Neural cell (in vitro differentiated cells): ENCODE measurements around the gene BIRC6. TPM values are rescaled to one million over a fixed set of nuclear protein-coding genes. Genes with fewer than 3 reads are reported as not detected.

Experiments
- H2AFZ ChIP-seq: fragments of 200-600, 300-800 bp; sonication (generic), shearing (Covaris generic); 2 replicates; pipeline ENCODE4 v1.6.0; 2014; ENCODE audit warnings: low read depth, mild to moderate bottlenecking, antibody characterized with exemption, low read length, moderate library complexity
- H3F3A ChIP-seq: fragments of 200-600 bp; shearing (Covaris generic); 2 replicates; pipeline ENCODE4 v1.6.1; 2016; ENCODE audit warnings: mild to moderate bottlenecking, moderate library complexity, mixed read lengths, antibody characterized with exemption, low read length; ENCODE audit not compliant: insufficient read depth, poor library complexity, severe bottlenecking
- H3K27ac ChIP-seq: fragments of 200-600, 300-800 bp; sonication (generic), shearing (Covaris generic); 2 replicates; pipeline ENCODE4 v1.5.1; 2014; ENCODE audit warnings: mild to moderate bottlenecking, low read length, moderate library complexity
- H3K27me3 ChIP-seq: fragments of 300-800, 200-600 bp; sonication (generic), shearing (Covaris generic); 2 replicates; pipeline ENCODE4 v1.6.0; 2014; ENCODE audit warnings: mild to moderate bottlenecking, low read depth, low read length, moderate library complexity; ENCODE audit not compliant: insufficient read depth
- H3K36me3 ChIP-seq: fragments of 300-800, 200-600 bp; sonication (generic), shearing (Covaris generic); 2 replicates; pipeline ENCODE4 v1.5.1; 2014; ENCODE audit warnings: mild to moderate bottlenecking, antibody characterized with exemption, low read length, moderate library complexity; ENCODE audit not compliant: insufficient read depth
- H3K4me2 ChIP-seq: fragments of 300-800, 200-600 bp; sonication (generic), shearing (Covaris generic); 2 replicates; pipeline ENCODE4 v1.6.0; 2014; ENCODE audit warnings: mild to moderate bottlenecking, low read length
- H3K4me3 ChIP-seq: fragments of 300-800, 200-600 bp; sonication (generic), shearing (Covaris generic); 2 replicates; pipeline ENCODE4 v1.5.1; 2014; ENCODE audit warnings: mild to moderate bottlenecking, low read length, moderate library complexity
- H3K79me2 ChIP-seq: fragments of 200-600 bp; shearing (Covaris generic); replicated peaks from 2 replicates; pipeline ENCODE4 v1.6.0; 2014; ENCODE audit warnings: mild to moderate bottlenecking, low read length, moderate library complexity; ENCODE audit not compliant: insufficient read depth
- H3K9ac ChIP-seq: fragments of 300-800, 200-600 bp; sonication (generic), shearing (Covaris generic); 2 replicates; pipeline ENCODE4 v1.6.1; 2016; ENCODE audit warnings: mild to moderate bottlenecking, low read length, mixed read lengths
- H3K9me2 ChIP-seq: fragments of 200-600 bp; shearing (Covaris generic); 2 replicates; pipeline ENCODE4 v1.6.1; 2016; ENCODE audit warnings: mild to moderate bottlenecking, low read length, mixed read lengths; ENCODE audit not compliant: insufficient read depth
- H3K9me3 ChIP-seq: fragments of 200-600, 300-800 bp; sonication (generic), shearing (Covaris generic); 2 replicates; pipeline ENCODE4 v1.6.1; 2016; ENCODE audit warnings: mild to moderate bottlenecking, mixed run types, low read length, moderate library complexity, mixed read lengths
- H4K20me1 ChIP-seq: fragments of 200-600 bp; shearing (Covaris generic); 2 replicates; pipeline ENCODE4 v1.6.1; 2016; ENCODE audit warnings: mild to moderate bottlenecking, mixed run types; ENCODE audit not compliant: insufficient read depth
- CTCF ChIP-seq: fragments of 450-650 bp; IDR thresholded peaks from 2 replicates; pipeline ENCODE4 v1.5.1; 2014; ENCODE audit warnings: antibody characterized with exemption, mild to moderate bottlenecking, moderate library complexity; ENCODE audit not compliant: poor library complexity, severe bottlenecking
- EP300 ChIP-seq: fragments of 450-650 bp; conservative IDR thresholded peaks from 2 replicates; pipeline ENCODE4 v1.6.1; 2014; ENCODE audit warnings: antibody characterized with exemption, mild to moderate bottlenecking, moderate library complexity; ENCODE audit not compliant: poor library complexity, severe bottlenecking
- EZH2 ChIP-seq: fragments of 200-600, 300-800 bp; shearing (Covaris generic), sonication (generic); IDR thresholded peaks from 2 replicates; pipeline ENCODE4 v1.6.1; 2014; ENCODE audit warnings: antibody characterized with exemption, low read length, borderline replicate concordance, mild to moderate bottlenecking; ENCODE audit not compliant: insufficient read depth, poor library complexity, severe bottlenecking
- MXI1 ChIP-seq: fragments of 450-650 bp; conservative IDR thresholded peaks from 2 replicates; pipeline ENCODE4 v1.6.1; 2014; ENCODE audit warnings: antibody characterized with exemption, mild to moderate bottlenecking; ENCODE audit not compliant: poor library complexity, severe bottlenecking
- POLR2AphosphoS5 ChIP-seq: IDR thresholded peaks from 2 replicates; pipeline ENCODE4 v1.6.1; 2012
- RAD21 ChIP-seq: fragments of 450-650 bp; conservative IDR thresholded peaks from 2 replicates; pipeline ENCODE4 v1.6.1; 2014; ENCODE audit warnings: antibody characterized with exemption, mild to moderate bottlenecking, moderate library complexity
- REST ChIP-seq: IDR thresholded peaks from 2 replicates; pipeline ENCODE4 v1.6.1; 2012; ENCODE audit warnings: borderline replicate concordance
- SMC3 ChIP-seq: fragments of 450-650 bp; conservative IDR thresholded peaks from 2 replicates; pipeline ENCODE4 v1.6.1; 2014; ENCODE audit warnings: antibody characterized with exemption, mild to moderate bottlenecking, moderate library complexity; ENCODE audit not compliant: poor library complexity
- TAF1 ChIP-seq: IDR thresholded peaks from 2 replicates; pipeline ENCODE4 v1.6.1; 2012; ENCODE audit warnings: low read depth
- polyA plus RNA-seq: library from polyadenylated mRNA; depleted of rRNA; stranded (reverse); fragments of >200 nt; gene quantifications from 2 replicates; pipeline ENCODE4 v1.2.3, GENCODE V29; 2014

Gene BIRC6
- polyA plus RNA-seq, 1 donor from 2014 or later, result 109 TPM

GRCh38 chr2:32532341-32532740 lies 175.5 kb downstream of the BIRC6 start:
- Histone ChIP-seq H3K36me3 (peaks cover 3% of the 10 kb centered on the region), H3K79me2 (no peaks in the 10 kb centered on the region), H3K9ac (no peak overlapping the region), H3K4me3 (no peak overlapping the region), H3K27ac (no peak overlapping the region), H3F3A (no peaks in the 10 kb centered on the region), H3K27me3 (no peaks in the 10 kb centered on the region), H3K9me2 (no peaks in the 10 kb centered on the region), H4K20me1 (no peaks in the 10 kb centered on the region), H3K9me3 (no peaks in the 10 kb centered on the region), H2AFZ (no peak overlapping the region), H3K4me2 (no peak overlapping the region)
- TF ChIP-seq SMC3 (no peak), CTCF (no peak), MXI1 (no peak), TAF1 (no peak), EZH2 (no peak), EP300 (no peak), POLR2AphosphoS5 (no peak), RAD21 (no peak), REST (no peak)

GRCh38 chr2:32532961-32533360 lies 176.1 kb downstream of the BIRC6 start:
- Histone ChIP-seq H3K27ac (no peak overlapping the region), H3K9ac (no peak overlapping the region), H4K20me1 (no peaks in the 10 kb centered on the region), H3F3A (no peaks in the 10 kb centered on the region), H2AFZ (no peak overlapping the region), H3K9me2 (no peaks in the 10 kb centered on the region), H3K27me3 (no peaks in the 10 kb centered on the region), H3K4me2 (no peak overlapping the region), H3K9me3 (no peaks in the 10 kb centered on the region), H3K4me3 (no peak overlapping the region), H3K36me3 (peaks cover 3% of the 10 kb centered on the region), H3K79me2 (no peaks in the 10 kb centered on the region)
- TF ChIP-seq TAF1 (no peak), REST (no peak), EZH2 (no peak), SMC3 (no peak), MXI1 (no peak), EP300 (no peak), CTCF (no peak), POLR2AphosphoS5 (no peak), RAD21 (no peak)
